ENCODE measurements around the gene FBXL13. TPM values are rescaled to one million over a fixed set of nuclear protein-coding genes. Genes with fewer than 3 reads are reported as not detected.
"Not testable (repeated sequence)": the region's sequence is repeated elsewhere in the genome, so short reads cannot be mapped to it uniquely, and the experiment has no call there.

The FBXL13 gene
- total RNA-seq, 1 experiment from 2014 or later = 2.5 TPM

DNA sequence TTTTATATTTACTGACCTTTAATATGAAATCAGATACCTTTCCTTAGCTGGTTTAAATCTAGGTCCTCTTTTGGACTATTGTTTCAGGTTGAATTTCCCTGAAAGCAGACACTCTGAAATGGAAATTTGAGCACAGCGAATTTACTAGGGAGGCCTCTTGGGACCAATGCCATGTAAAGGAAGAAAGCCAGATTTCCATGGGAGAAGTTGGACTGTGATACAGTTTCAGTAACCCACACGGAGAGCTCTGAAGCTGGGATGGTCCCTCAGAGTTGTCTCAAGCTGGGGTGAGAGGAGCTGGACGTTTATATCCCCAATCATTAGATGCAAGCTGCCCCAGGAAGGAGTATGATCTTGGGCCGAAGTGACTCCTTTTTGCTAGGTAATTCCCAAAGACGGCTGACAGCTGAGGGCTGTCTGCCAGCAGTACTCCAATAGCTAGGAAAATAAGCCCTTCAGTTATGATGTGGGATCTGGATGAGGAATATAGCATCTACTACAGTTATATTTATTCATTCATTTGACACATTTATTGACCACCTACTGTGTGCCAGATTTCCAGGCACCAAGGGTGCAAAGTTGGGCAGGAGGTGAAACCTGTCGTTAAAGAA lies 311.2 kb downstream of the FBXL13 start:
- H3K27me3 ChIP-seq (ENCODE audit: control insufficient read depth, insufficient read depth, low read length); DNase-seq (ENCODE audit: low read depth, low spot score); ATAC-seq; CTCF ChIA-PET; POLR2A ChIA-PET; BruUV-seq (replicated peaks); H3K4me1 ChIP-seq (ENCODE audit: control insufficient read depth, insufficient read depth, low read length); H3K36me3 ChIP-seq (ENCODE audit: control insufficient read depth, insufficient read depth, low read length); H3K4me3 ChIP-seq (ENCODE audit: low read depth in 2 of 2, low read length in 2 of 2); intact Hi-C loops (cut with micrococcal nuclease; ENCODE audit: unreplicated experiment); in situ Hi-C loops (cut with HindIII; ENCODE audit: low pct_unique_long_range_greater_than_20kb, low sequenced_read_pairs); H3K9me3 ChIP-seq (ENCODE audit: control insufficient read depth, insufficient read depth, low read depth, low read length); H3K27ac ChIP-seq (ENCODE audit: low read length): not testable (repeated sequence)

Other genes with a start within 250 kb of the FBXL13 start
- 0.39 TPM for gene LRRC17, start 161.8 kb downstream of the FBXL13 start, total RNA-seq (2021; ENCODE audit: unreplicated experiment)
- 73.2 TPM for gene ARMC10, start 344 bp upstream of the FBXL13 start, total RNA-seq (2021; ENCODE audit: unreplicated experiment)
- 19.2 TPM for gene NAPEPLD, start 74.3 kb upstream of the FBXL13 start, total RNA-seq (2021; ENCODE audit: unreplicated experiment)
- gene PMPCB, start 222.6 kb upstream of the FBXL13 start, total RNA-seq (2021; ENCODE audit: unreplicated experiment) = 61.1 TPM